COLO829 (cell line): ENCODE results near the gene SDK1.

Experiments used
- DNase-seq: peaks from one replicate; pipeline ENCODE4 v3.0.0; 2012; ENCODE audit warnings: low spot score

Gene SDK1

GRCh38 chr7:4050126-4050660, 749.1 kb downstream of the SDK1 start:
- no peak for DNase-seq

- no peak for DNase-seq
These were observed 750.6 kb downstream of the SDK1 start for GRCh38 chr7:4051696-4052095.

DNA sequence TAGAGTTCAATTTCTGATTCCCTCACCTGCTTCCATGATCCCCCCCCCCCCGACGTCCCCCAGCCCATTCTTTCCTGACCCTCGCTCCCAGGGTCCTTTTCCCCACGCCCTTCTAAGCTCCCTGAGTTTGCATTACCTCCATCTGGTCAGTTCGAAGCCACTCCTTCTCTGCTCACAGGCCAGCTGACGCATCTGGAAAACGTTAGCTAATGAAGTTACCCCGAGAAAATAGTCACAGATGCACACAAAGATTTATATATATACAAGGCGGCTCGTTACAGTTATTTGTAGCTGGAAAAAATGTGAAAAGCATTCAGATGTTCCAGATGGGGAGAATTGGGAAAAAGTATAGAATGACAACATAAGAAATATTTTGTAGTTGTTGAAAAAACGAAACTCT, 751.1 kb downstream of the SDK1 start:
- no peak for DNase-seq

DNA sequence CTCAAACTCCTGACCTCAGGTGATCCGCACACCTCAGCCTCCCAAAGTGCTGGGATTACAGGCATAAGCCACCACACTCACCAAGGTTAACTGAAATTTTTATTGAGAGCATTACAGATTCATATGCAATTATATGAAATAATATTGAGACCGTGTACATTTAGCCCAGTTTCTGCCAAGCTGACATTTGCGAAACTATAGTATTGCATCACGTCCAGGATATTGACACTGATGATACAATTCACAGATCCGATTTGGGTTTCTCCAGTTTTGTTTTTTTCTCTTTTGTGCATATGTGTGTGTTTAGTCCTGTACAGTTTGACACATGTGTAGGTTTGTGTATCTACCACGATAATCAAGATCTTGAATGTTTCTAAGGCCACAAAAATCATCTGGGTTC, 753.1 kb downstream of the SDK1 start:
- no peak for DNase-seq

- no peak for DNase-seq
These were observed 755.7 kb downstream of the SDK1 start for GRCh38 chr7:4056552-4057288.

- DNase-seq, result no peak
These were observed 756.2 kb downstream of the SDK1 start for GRCh38 chr7:4057289-4057616.

DNA sequence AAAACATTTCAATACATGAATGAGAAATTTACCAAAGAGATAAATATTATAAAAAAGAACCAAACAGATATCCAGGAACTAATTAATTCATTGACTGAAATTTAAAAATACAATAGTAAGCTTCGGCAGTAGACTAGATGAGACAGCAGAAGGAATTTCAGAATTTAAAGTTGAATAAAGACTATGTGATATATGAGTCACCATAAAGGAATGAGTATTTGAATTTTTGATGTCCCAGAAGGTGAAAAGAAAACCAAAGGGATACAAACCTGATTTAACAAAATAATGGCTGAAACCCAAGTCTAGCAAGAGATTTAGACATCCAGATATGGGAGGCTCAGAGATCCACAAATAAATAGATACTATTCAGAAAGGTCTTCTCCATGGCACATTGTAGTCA, 757.1 kb downstream of the SDK1 start:
- no peak for DNase-seq

- no peak for DNase-seq
These were observed 764.1 kb downstream of the SDK1 start for GRCh38 chr7:4065190-4065589.

DNA sequence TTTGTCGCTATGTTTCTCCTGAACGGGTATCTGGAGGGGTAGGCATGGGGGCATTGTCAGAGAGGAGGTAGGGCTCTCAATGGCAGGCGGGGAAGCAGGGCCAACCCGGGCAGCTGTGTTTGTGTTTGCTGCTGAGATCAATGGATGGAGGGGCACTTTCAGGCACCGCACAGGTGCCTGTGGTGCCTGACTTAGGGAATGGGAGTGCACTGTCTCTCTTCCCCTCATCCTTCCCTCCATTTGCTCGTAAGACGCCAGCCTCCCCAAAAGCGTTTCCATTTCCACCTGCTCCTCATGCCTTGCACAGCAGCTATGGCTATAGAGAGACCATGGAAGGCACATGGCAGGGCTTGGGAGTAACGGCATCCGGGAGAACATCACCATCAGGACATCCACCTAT, 765.2 kb downstream of the SDK1 start:
- no peak for DNase-seq

DNA sequence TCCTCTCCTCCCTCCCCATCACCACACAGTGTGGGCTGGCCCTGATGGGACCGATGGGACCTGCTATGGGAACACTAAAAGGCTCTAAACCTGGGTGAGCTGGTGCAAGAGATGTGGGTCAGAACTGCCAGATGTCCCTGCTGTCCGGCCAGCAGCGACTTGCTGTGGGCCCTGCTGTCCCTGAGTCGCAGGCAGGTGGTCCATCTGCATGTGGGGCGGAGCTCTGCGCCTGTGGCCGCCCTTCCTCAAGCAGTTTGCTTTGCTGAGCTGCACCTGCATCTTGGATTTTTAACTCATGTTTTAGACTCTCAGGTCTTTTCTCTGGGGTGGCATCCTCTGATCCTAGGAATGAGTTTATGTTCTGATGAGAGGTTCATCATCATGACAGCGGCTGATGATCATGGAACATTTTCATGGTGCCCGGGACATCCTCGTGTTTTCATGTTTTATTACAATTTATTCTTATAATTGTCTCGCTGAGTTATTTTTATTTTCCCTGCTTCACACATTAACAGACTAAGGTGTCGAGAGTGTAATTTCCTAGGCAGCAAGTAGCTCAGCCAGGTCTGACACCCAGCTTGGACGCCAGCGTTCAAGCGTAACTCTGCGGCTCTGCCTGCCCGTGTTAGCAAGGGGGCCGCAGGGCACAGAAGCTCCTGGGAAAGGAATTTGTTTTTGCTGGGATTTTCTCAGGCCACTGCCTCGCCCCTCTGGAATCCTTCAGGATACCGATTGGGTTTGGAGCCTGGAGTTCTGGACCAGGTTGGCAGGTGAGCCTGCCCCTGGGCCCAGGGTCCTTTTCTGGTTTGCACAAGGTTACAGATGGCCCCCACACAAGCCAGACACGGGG, 765.8 kb downstream of the SDK1 start:
- DNase-seq, result no peak

DNA sequence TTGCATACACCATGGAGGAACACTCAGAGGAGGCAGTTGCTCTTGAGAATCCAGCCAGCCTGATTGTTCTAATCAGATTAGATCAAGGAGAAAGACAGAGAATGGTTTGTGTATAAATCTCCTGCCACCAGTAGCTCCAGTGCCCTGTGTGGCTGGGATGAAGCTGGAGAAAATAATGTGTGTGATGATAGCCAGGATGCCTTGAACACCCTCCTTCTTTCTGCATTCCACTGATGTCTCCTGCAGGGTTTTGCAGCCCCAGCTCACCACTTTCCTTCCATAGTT, 766.4 kb downstream of the SDK1 start:
- no peak for DNase-seq

GRCh38 chr7:4067874-4068273, 766.8 kb downstream of the SDK1 start:
- no peak for DNase-seq

DNA sequence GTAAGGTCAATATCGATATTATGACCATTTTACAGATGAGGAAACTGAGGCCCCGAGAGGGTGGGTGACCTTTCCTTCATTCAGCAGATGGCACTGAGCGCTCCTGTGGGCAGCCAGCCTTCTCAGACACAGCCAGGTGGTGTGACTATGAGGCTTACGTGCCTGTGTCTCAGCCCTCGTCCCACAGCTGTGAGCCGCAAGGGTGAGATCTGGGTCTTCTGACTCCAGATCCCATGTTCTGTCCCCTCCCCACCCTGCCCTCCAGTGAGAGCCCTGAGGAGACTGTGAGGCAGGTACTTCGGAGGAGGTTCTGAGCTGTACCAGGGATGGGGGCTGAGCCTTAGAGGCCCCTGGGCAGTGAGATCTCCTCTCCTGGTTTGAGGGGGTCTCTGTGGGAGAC, 767.2 kb downstream of the SDK1 start:
- no peak for DNase-seq

- no peak for DNase-seq
These were observed 768.4 kb downstream of the SDK1 start for GRCh38 chr7:4069268-4070095.

GRCh38 chr7:4070214-4070613, 769.2 kb downstream of the SDK1 start:
- no peak for DNase-seq

GRCh38 chr7:4071370-4072058, 770.5 kb downstream of the SDK1 start:
- DNase-seq, result no peak

- DNase-seq, result no peak
These were observed 771.3 kb downstream of the SDK1 start for GRCh38 chr7:4072161-4072925.

DNA sequence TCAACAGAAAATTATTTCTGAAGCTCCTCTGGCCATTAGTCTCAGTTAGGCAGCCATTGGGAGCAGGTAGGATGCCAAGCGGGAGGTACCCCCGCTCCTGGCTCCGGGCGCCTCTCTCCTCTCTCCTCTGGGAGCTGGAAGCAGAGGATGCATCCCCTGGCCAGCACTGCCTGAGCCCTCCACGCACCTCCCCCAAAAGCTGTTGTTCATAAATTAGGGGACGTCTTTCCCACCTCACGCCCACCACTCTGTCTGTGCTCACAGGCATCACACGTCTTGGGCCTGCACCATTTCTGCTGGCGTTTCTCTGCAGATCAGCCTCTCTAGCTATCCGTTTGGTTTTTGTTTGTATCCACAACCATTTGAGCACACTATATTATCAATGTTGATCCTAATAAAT, 772.0 kb downstream of the SDK1 start:
- no peak for DNase-seq

DNA sequence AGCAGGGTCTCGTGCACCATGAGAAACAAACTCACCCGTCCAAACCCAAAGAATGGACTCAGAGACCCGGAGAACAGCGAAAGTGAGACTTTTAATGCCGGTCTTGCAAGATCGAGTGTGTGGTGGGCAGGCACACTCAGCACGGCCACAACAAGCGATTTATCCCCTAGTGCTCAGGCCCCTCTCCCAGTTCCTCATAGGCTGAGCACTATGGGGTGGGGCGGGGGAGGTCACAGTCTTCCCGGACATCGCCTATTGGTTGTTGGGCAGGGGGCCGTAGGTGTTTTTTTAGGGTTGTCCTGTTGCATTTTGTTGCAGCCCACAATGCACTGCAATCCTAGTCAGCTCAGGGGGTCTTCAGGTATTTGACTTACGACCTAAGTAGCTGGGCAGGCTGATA, 772.7 kb downstream of the SDK1 start:
- no peak for DNase-seq

DNA sequence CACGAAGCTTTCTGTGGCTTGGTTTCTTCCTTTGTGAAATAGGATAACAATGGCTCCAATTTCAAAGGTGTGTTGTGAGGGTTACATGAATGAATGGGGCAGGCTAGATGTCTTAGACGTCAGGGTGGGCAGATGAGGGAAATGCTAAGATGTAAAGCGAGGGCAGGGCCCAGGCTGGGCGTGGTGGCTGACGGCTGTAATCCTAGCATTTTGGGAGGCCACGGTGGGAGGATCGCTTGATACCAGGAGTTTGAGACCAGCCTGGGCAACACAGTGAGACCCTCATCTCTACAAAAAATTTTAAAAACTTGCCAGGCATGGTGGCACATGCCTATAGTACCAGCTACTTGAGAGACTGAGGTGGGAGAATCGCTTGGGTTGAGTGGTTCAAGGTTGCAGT, 773.4 kb downstream of the SDK1 start:
- DNase-seq, result no peak

DNA sequence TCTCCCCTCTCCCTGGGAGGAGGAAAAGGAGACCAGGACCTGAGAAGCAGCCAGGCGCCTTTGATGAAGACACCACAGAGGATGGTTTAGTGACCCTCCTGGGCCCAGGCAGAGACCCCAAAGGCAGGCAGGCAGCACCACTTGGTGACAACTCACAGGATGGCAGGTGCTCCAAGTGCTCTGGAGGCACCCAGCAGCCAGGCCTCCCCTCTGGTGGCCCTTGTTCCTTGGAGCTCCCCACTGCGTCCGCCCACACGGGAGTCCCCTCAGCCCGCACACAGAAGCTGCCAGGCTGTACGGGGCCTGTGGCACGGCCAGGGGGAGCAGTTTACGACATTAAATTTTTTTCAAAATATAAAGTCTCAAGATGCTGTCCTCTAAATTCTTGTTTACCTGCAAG, 773.9 kb downstream of the SDK1 start:
- no peak for DNase-seq
